HCT116 (cell line): ENCODE results near the gene DRC7.

ENCODE experiments used
- POLR2A ChIP-seq: IDR thresholded peaks from 2 replicates; pipeline ENCODE4 v1.7.0; 2011; ENCODE audit warnings: borderline replicate concordance; ENCODE audit not compliant: insufficient read depth, insufficient read length; ENCODE audit errors: extremely low read depth
- SRF ChIP-seq: IDR thresholded peaks from 2 replicates; pipeline ENCODE4 v1.6.1; 2012; ENCODE audit warnings: low read depth

- TF ChIP-seq SRF (no peak), POLR2A (no peak)
These were observed 45.8 kb upstream of the DRC7 start for GRCh38 chr16:57648581-57649442.
